Caco-2 (cell line): ENCODE measurements around the gene SLC16A3. TPM values are rescaled to one million over a fixed set of nuclear protein-coding genes. Genes with fewer than 3 reads are reported as not detected.
A peak's percentile ranks its signal among the peaks of the same experiment; 100 is the strongest.

ENCODE experiments used
- BruUV-seq: library from RNA; stranded (reverse); fragments of 400-500 nt; replicated peaks from 2 replicates; lab custom pipeline; 2021; lab: Mats Ljungman, UMichigan
- CTCF ChIA-PET: fragments of 300-600 bp; sonication (Branson Sonifier 250); formaldehyde crosslinking; loops from one replicate; lab custom pipeline; 2022; ENCODE audit warnings: antibody characterized with exemption; lab: Charles Lee
- POLR2A ChIA-PET: fragments of 300-600 bp; sonication (Branson Sonifier 250); formaldehyde crosslinking; loops from one replicate; lab custom pipeline; 2022; ENCODE audit warnings: antibody characterized with exemption; lab: Charles Lee
- DNase-seq, 2 experiments: peaks; one replicate each; pipeline versions ENCODE4 v3.0.0 to v3.0.0-alpha.2; 2020 to 2022
- H3K27me3 ChIP-seq: replicated peaks from 2 replicates; pipeline ENCODE4 v1.6.0; 2011; ENCODE audit warnings: low read length; ENCODE audit not compliant: control insufficient read depth, insufficient read depth
- H3K36me3 ChIP-seq: 2 replicates; pipeline ENCODE4 v1.5.1; 2011; ENCODE audit warnings: low read length; ENCODE audit not compliant: control insufficient read depth, insufficient read depth
- H3K4me1 ChIP-seq: fragments of 250-450 bp; sonication (Bioruptor Pico); 2 replicates; pipeline ENCODE4 v1.5.1; 2020; ENCODE audit warnings: mild to moderate bottlenecking
- H3K4me3 ChIP-seq: 2 replicates; pipeline ENCODE4 v1.5.1; 2011; ENCODE audit warnings: low read depth, mild to moderate bottlenecking, control low read depth, low read length
- H3K9me3 ChIP-seq: fragments of 250-450 bp; sonication (Bioruptor Pico); 2 replicates; pipeline ENCODE4 v1.5.1; 2020; ENCODE audit warnings: mild to moderate bottlenecking, moderate library complexity
- H3K27ac Mint-ChIP-seq: one replicate; pipeline ENCODE4 v1.8.0; 2022; ENCODE audit warnings: mixed read lengths; ENCODE audit not compliant: unreplicated experiment
- H3K27me3 Mint-ChIP-seq: one replicate; pipeline ENCODE4 v1.8.0; 2022; ENCODE audit warnings: mixed read lengths; ENCODE audit not compliant: insufficient read depth, unreplicated experiment
- H3K36me3 Mint-ChIP-seq: one replicate; pipeline ENCODE4 v1.8.0; 2022; ENCODE audit warnings: mild to moderate bottlenecking, mixed read lengths; ENCODE audit not compliant: insufficient read depth, unreplicated experiment
- H3K4me1 Mint-ChIP-seq: one replicate; pipeline ENCODE4 v1.8.0; 2022; ENCODE audit warnings: low read depth, mixed read lengths; ENCODE audit not compliant: unreplicated experiment
- H3K4me3 Mint-ChIP-seq: one replicate; pipeline ENCODE4 v1.8.0; 2022; ENCODE audit warnings: mild to moderate bottlenecking, moderate library complexity, mixed read lengths; ENCODE audit not compliant: unreplicated experiment
- H3K9me3 Mint-ChIP-seq: one replicate; pipeline ENCODE4 v1.8.0; 2022; ENCODE audit warnings: mixed read lengths; ENCODE audit not compliant: unreplicated experiment
- intact Hi-C: fragments of 100-400 bp; cut with micrococcal nuclease; formaldehyde crosslinking; loops from one replicate; pipeline ENCODE4 v1.10.0; 2022; ENCODE audit not compliant: unreplicated experiment
- total RNA-seq: library from RNA; stranded (reverse); gene quantifications from 2 replicates; pipeline ENCODE4 v1.2.3, GENCODE V29; 2022
- TF ChIP-seq, protein P1 (sequence below), 2 experiments: fragments of 200-600 bp in 1 of 2; IDR thresholded peaks; 1 replicate in 1 of 2; 2 replicates in 1 of 2; pipeline versions ENCODE4 v1.5.1 to v1.8.0; 2011 to 2022; ENCODE audit warnings: antibody characterized with exemption in 1 of 2, control low read depth in 1 of 2, inconsistent platforms in 1 of 2, low read depth in 1 of 2, low read length in 1 of 2, mild to moderate bottlenecking in 1 of 2, moderate library complexity in 1 of 2; ENCODE audit not compliant: insufficient read depth in 1 of 2, severe bottlenecking in 1 of 2, unreplicated experiment in 1 of 2

SLC16A3 gene
- total RNA-seq, 1 experiment from 2014 or later: 13.1 TPM

DNA sequence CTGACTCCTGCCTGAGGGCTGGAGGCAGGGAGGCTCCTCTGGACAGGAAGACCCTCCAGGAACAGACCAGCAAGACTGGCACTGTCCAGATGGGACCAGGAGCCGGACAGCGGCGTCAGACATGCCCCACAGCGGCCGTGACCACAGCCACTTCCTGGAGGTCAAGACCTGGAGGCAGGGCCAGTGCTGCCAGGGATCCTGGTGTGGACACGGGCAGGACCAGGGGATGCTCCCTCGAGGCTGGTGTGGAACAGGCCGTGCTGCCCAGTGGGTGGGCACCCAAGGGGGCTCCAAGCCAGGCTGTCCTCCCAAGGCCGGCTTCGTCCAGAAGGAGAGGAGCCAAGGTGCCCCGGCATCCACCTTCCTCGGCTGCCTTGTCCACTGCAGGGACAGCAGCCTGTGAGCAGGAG, 11.7 kb upstream of the SLC16A3 start:
- BruUV-seq: no TSS peak
- TF ChIP-seq, protein P1, sequence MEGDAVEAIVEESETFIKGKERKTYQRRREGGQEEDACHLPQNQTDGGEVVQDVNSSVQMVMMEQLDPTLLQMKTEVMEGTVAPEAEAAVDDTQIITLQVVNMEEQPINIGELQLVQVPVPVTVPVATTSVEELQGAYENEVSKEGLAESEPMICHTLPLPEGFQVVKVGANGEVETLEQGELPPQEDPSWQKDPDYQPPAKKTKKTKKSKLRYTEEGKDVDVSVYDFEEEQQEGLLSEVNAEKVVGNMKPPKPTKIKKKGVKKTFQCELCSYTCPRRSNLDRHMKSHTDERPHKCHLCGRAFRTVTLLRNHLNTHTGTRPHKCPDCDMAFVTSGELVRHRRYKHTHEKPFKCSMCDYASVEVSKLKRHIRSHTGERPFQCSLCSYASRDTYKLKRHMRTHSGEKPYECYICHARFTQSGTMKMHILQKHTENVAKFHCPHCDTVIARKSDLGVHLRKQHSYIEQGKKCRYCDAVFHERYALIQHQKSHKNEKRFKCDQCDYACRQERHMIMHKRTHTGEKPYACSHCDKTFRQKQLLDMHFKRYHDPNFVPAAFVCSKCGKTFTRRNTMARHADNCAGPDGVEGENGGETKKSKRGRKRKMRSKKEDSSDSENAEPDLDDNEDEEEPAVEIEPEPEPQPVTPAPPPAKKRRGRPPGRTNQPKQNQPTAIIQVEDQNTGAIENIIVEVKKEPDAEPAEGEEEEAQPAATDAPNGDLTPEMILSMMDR (IDR thresholded peaks at IDR 0.05; ENCODE audit: insufficient read depth in 1 of 2, low read depth in 1 of 2, low read length in 1 of 2, severe bottlenecking in 1 of 2, unreplicated experiment in 1 of 2): no peak
- Histone ChIP-seq H3K27me3 (no peaks in the 10 kb centered on the region), H3K36me3 (no peaks in the 10 kb centered on the region), H3K4me1 (peaks cover 24% of the 10 kb centered on the region), H3K4me3 (no peak overlapping the region), H3K9me3 (no peaks in the 10 kb centered on the region)
- Mint-ChIP-seq H3K4me1 (no peaks in the 10 kb centered on the region), H3K27ac (no peak overlapping the region), H3K27me3 (no peaks in the 10 kb centered on the region), H3K36me3 (peaks cover 9% of the 10 kb centered on the region), H3K9me3 (no peaks in the 10 kb centered on the region), H3K4me3 (no peak overlapping the region)
- CTCF ChIA-PET: no interaction called here
- POLR2A ChIA-PET: no interaction called here
- intact Hi-C loops: no loop called here
- DNase-seq: no peak

- Mint-ChIP-seq H3K9me3 (no peaks in the 10 kb centered on the region), H3K4me1 (no peaks in the 10 kb centered on the region), H3K27ac (no peak overlapping the region), H3K4me3 (no peak overlapping the region), H3K36me3 (peaks cover 9% of the 10 kb centered on the region), H3K27me3 (no peaks in the 10 kb centered on the region)
- no peaks in the 10 kb centered on the region for H3K27me3 ChIP-seq
- no peaks in the 10 kb centered on the region for H3K36me3 ChIP-seq
- TF ChIP-seq, protein P1 (IDR thresholded peaks at IDR 0.05; ENCODE audit: insufficient read depth in 1 of 2, low read depth in 1 of 2, low read length in 1 of 2, severe bottlenecking in 1 of 2, unreplicated experiment in 1 of 2): no peak
- H3K9me3 ChIP-seq: no peaks in the 10 kb centered on the region
- peaks cover 24% of the 10 kb centered on the region for H3K4me1 ChIP-seq
- peak; percentile 49 to 77 for DNase-seq
- no TSS peak for BruUV-seq
- intact Hi-C loops: no loop called here
- no peak overlapping the region for H3K4me3 ChIP-seq
- POLR2A ChIA-PET: no interaction called here
- CTCF ChIA-PET: no interaction called here
These were observed 11.2 kb upstream of the SLC16A3 start for GRCh38 chr17:82217530-82218204.

GRCh38 chr17:82218349-82219075, 10.3 kb upstream of the SLC16A3 start:
- peaks cover 21% of the 10 kb centered on the region for H3K4me1 ChIP-seq
- peaks cover 9% of the 10 kb centered on the region for H3K36me3 Mint-ChIP-seq
- H3K4me3 Mint-ChIP-seq: no peak overlapping the region
- no peak for DNase-seq
- no peaks in the 10 kb centered on the region for H3K27me3 Mint-ChIP-seq
- no peaks in the 10 kb centered on the region for H3K9me3 ChIP-seq
- TF ChIP-seq, protein P1 (IDR thresholded peaks at IDR 0.05; ENCODE audit: insufficient read depth in 1 of 2, low read depth in 1 of 2, low read length in 1 of 2, severe bottlenecking in 1 of 2, unreplicated experiment in 1 of 2): no peak
- H3K4me1 Mint-ChIP-seq: no peaks in the 10 kb centered on the region
- H3K36me3 ChIP-seq: no peaks in the 10 kb centered on the region
- BruUV-seq: no TSS peak
- no peaks in the 10 kb centered on the region for H3K27me3 ChIP-seq
- no peak overlapping the region for H3K27ac Mint-ChIP-seq
- intact Hi-C loops: no loop called here
- no peak overlapping the region for H3K4me3 ChIP-seq
- no peaks in the 10 kb centered on the region for H3K9me3 Mint-ChIP-seq
- ChIA-PET POLR2A (no interaction called here), CTCF (no interaction called here)
